Measurements from ENCODE around the gene PLEKHN1.

- TF ChIP-seq CTCF (IDR thresholded peaks at IDR 0.05) (no peak), EP300 (IDR thresholded peaks at IDR 0.05; ENCODE audit: low read depth) (no peak)
Measured at GRCh38 chr1:966135-966703, at the start of gene PLEKHN1.

Measured in transverse colon (tissue), 3 donors.